Endometrial microvascular endothelial cells (primary cell): ENCODE results near the gene NDUFS1. TPM values are rescaled to one million over a fixed set of nuclear protein-coding genes. Genes with fewer than 3 reads are reported as not detected.
"Not testable (repeated sequence)": the region's sequence is repeated elsewhere in the genome, so short reads cannot be mapped to it uniquely, and the experiment has no call there.

Source experiments
- in situ Hi-C: cut with HindIII; loops from 2 replicates; pipeline ENCODE4 v1.10.0; 2017; ENCODE audit warnings: low sequenced_read_pairs, low pct_unique_long_range_greater_than_20kb; ENCODE audit errors: inconsistent ontology term
- total RNA-seq: library from RNA; depleted of rRNA; stranded (reverse); fragments of >200 nt; gene quantifications from one replicate; pipeline ENCODE4 v1.2.3, GENCODE V29; 2015; ENCODE audit errors: inconsistent ontology term

NDUFS1 gene
- total RNA-seq, 1 donor from 2014 or later = 151 TPM

DNA sequence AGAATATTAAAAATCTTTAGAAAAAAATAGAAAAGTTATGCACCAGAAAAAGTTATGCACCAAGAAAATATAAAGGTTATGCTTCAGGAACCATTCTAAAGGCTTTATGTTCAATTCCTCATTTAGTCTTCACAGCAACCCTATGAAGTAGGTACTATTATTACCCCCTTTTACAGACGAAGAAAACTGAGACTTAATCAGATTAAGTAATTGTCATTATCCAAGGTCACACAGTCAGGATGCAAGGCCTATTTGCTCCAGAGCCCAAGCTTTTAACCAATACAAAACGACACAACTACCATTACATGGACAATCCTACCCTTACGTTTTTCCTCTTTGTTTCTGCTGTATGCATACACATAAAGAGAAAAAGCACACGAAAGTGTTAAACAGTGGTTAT is 78.3 kb downstream of the NDUFS1 start:
- in situ Hi-C loops = no loop called here

DNA sequence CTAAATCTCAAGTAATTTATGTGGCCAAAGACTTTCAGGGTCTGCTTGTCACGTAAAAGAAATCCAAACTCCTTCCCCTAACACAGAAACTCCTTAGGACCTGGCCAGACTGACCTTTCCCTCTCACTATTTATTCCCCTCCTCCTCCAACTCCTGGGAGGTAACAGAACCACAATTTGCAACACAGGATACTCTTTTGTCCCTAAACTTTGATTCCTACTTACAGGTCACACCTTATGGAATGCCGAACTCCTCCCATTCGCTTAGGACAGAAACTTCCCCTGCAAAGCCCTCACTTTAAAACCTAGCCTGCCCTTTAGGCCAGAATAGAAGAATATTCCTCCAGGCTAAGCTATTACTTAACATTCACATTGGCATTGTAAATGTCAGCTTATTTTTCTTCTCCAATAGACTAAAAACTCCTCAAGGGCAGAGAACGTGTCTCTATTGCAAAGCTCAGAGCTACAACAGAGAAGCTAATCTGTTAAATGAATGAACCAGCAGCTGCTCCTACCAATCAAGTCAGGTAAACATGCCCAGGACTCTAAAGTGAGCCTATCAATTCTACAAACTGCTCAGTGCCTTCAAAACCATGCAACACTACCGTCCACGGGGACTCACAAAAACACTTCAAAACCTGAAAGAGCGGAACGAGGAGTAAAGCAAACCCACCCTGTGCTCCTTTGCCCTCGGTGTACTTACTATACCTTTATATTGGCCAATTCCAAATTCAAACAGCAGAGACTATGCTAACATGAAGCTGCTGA is 79.4 kb downstream of the NDUFS1 start:
- in situ Hi-C loops = no loop called here

DNA sequence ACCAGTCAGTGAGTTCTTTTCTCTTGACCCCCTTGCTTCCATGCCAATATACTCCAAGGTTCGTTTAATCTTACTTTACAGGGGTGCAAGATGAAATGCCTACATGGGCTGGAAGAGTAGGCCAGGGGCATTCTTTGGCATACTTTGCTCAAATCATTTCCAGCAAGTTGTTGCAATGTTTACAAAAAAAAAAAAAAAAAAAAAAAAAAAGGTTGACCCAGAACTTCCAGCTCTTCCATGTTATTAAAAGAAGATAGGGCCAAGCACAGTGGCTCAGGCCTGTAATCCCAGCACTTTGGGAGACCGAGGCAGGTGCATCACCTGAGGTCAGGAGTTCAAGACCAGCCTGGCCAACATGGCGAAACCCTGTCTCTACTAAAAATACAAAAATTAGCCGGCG is 81.4 kb downstream of the NDUFS1 start:
- in situ Hi-C loops = not testable (repeated sequence)

DNA sequence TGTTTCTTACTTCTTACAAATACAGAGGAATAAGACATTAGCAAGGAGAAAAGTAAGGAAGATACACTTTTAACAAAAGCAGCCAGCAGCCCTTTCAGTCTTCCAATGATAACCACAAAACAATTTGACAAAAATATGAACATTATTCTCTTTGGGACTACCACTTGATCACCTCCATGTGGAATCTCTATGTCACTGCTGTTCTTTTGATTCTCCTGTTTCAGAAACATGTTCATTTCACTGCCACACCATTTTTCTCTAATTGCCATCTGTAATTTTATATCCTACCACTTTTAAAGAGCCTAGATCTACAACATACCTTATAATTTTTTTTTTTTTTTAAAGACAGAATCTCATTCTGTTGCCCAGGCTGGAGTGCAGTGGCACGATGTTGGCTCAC is 84.1 kb downstream of the NDUFS1 start:
- in situ Hi-C loops = no loop called here

DNA sequence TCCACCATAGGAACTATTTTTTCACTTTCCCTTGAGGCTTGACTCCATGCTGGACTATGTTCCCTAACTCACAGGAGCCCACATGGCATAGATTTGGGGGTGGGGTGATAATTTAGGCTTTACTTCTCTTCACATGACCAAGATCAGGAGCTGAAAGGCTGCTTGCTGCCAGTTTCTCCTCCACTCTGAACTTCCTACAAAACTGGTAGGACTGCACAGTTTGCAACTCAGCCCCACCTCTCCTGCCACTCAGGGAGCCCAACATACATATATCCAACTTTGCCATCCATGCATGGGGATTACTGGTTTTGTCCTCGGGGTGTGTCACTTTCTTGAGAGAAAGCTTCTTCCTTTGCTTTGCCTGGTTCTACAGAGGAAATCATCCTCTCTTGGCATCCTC is 87.4 kb downstream of the NDUFS1 start:
- in situ Hi-C loops = no loop called here

DNA sequence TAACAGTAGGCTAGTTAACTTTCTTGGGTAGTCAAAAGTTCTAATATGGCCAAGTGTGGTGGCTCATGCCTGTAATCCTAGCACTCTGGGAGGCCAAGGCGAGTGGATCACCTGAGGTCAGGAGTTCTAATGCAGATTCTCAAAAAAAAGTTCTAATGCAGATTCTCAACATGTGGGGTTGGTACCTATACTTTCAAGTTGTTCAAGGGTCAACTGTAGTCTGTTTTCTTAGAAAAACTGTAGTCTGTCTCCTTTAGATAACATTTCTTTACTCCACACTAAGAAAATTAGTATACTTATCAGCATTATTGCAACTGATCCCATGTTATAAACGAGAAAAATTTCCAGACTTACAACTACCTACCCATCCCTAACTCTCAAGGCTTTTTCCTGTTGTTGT is 89.8 kb downstream of the NDUFS1 start:
- in situ Hi-C loops = no loop called here

DNA sequence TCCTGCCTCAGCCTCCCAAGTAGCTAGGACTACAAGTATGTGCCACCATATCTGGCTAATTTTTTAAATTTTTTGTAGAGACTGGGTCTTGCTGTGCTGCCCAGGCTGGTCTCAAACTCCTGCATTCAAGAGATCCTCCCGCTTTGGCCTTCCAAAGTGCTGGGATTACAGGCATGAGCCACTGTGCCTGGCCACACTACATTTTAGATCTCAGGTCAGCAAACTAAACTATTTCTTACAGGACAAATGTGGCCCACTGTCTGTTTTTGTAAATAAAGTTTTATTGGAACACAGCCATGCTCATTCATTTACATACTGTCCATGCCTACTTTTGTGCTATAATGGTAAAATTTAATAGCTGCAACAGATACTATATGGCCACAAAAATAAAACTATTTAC is 91.0 kb downstream of the NDUFS1 start:
- in situ Hi-C loops = no loop called here

Other genes starting within 250 kb of the NDUFS1 start
- gene INO80D, start 73.3 kb downstream of the NDUFS1 start, total RNA-seq = 5.9 TPM
- 437 TPM for gene EEF1B2, start 451 bp upstream of the NDUFS1 start, total RNA-seq
- gene ZDBF2, start 115.2 kb upstream of the NDUFS1 start, total RNA-seq = 3.7 TPM